GM19099 (cell line): ENCODE measurements around the gene PRR12.
A peak's percentile ranks its signal among the peaks of the same experiment; 100 is the strongest.

Source experiments
- POLR2A ChIP-seq: IDR thresholded peaks from 3 replicates; pipeline ENCODE4 v1.6.1; 2011; ENCODE audit warnings: low read depth; ENCODE audit not compliant: insufficient read length; ENCODE audit errors: extremely low read depth

The PRR12 gene

DNA sequence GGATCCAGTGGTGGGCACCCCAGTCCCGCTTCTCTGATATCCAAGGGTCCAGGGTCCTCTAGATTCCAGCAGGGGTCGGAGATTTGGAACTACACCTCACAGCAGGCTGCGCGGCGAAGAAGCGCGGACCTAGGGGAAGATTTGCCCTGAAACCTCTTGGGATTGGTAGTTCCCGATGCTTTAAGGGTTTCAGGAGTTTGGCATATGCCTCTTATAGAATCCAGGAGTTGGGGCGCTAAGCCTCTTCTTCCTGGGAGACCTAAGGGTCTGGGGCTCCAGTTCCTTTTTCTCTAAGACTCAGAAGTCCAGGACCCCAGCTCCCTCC lies 75.1 kb downstream of the PRR12 start:
- TF ChIP-seq POLR2A: no peak

DNA sequence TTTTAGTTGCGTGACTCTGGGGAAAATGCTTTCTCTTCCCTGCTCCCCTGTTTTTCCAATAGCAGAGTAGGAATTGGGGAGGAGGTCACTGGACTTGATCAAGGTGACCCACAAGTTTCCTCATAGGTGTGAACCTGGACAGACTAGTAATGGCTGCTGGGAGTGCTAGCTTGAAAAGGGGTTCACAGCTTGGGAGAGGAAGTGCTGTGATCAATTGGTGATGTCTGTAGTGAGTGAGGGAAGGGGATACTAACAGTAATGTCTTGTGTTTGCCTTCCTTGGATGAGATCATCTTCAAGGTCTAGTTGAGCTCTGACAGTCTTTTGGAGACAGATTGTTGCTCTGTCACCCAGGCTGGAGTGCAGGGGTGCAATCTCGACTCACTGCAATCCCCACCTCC lies 76.5 kb downstream of the PRR12 start:
- TF ChIP-seq POLR2A: no peak

DNA sequence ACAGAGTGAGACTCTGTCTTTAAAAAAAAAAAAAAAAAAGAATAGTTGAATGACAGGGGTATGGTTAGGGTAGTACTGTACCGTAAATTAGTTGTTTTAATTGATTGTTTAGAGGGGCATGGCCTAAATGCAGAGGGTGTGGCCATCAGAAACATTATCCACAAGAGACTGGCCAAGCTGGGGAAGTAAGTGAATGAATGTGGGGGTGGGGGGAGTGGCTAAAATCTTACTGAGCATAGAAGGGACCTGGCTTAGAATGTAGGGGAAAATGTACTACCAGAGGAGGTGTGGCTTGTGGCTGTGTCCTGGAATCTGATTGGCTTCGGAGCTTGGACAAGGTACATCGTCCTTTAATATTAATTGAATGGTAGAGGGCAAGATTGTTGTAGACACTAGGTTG lies 78.5 kb downstream of the PRR12 start:
- TF ChIP-seq POLR2A: no peak

DNA sequence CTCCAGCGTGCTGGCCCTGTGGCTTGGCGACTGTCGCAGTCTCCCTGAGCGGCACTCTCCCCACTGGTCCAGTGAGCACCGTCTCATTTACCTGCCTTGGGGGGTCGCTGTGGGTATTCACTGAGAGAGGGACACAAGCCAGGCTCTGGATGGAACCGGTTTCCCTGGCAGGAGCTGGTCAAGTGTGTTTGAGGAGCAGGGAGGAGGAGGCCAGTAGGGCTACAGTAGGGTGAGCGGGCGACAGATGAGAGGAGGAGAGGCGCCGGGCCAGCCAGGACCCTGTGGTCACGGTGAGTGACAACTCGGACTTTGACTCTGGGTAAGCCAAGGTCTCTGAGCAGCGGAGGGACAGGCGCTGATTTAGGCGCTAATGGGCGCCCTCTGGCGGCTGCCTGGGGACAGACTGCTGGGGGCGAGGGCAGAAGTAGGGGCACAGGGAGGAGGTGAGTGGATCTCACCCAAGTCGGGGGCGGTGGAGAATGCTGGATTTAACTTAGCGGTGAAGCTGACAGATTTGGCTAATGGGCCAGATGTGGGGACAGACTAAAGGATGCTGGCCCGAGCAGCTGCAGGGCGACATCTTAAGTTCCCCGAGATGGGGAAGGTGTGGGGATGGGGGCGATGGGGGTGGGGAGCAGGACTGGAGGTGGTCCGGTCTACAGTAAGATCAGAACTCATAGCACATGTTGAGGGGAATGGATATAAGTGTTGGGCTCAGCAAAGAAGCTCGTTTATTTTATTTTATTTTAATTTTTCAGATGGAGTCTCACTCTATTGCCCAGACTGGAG lies 81.3 kb downstream of the PRR12 start:
- TF ChIP-seq POLR2A: peak; percentile 17
